SK-N-SH (cell line): ENCODE results near the gene BSG.

Source experiments
- CTCF ChIP-seq: fragments of 200-600 bp; sonication (generic); IDR thresholded peaks from 2 replicates; pipeline ENCODE4 v1.6.1; 2017; ENCODE audit warnings: antibody characterized with exemption, mild to moderate bottlenecking, moderate library complexity
- POLR2AphosphoS5 ChIP-seq: IDR thresholded peaks from 2 replicates; pipeline ENCODE4 v1.6.1; 2012; ENCODE audit warnings: low read depth, low read length
- RAD21 ChIP-seq: IDR thresholded peaks from 2 replicates; pipeline ENCODE4 v1.6.1; 2012; ENCODE audit warnings: mild to moderate bottlenecking, low read length
- ZBTB33 ChIP-seq: IDR thresholded peaks from 2 replicates; pipeline ENCODE4 v1.4.0; 2012; ENCODE audit warnings: low read depth, borderline replicate concordance

- TF ChIP-seq ZBTB33, result no peak
- TF ChIP-seq CTCF, result no peak
- no peak for TF ChIP-seq POLR2AphosphoS5
- no peak for TF ChIP-seq RAD21
These were observed 23.9 kb downstream of the BSG start for GRCh38 chr19:596263-596655.
